ENCODE results near the gene KDM1A. TPM values are rescaled to one million over a fixed set of nuclear protein-coding genes. Genes with fewer than 3 reads are reported as not detected.

Gene KDM1A
- total and polyA plus RNA-seq, 9 of the 15 experiments (the other 6 are each of a cell fraction or from before 2014, with no cell fraction given), result 59.2 to 181 (median 168) TPM

DNA sequence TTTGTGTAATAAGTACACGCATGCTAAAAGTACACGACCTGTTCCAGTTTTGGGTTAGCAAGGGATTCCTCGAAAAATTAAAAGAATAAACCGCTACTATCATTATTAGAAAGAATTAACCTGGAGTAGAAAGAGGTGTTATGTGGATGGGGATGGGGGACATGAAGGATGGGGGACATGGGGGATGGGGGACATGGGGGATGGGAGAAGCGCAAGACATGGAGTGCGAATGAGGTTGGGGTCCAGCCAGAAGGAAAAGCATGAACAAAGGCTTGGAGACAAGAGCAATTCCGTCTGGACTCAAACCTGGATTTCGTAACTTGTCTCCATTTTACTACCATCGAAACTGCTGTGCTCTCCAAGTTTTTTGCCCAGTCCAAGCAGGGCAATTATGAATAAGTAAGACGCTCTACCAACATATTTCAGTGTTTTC is 591 bp upstream of the KDM1A start (continued):
- TF ChIP-seq, protein P1, sequence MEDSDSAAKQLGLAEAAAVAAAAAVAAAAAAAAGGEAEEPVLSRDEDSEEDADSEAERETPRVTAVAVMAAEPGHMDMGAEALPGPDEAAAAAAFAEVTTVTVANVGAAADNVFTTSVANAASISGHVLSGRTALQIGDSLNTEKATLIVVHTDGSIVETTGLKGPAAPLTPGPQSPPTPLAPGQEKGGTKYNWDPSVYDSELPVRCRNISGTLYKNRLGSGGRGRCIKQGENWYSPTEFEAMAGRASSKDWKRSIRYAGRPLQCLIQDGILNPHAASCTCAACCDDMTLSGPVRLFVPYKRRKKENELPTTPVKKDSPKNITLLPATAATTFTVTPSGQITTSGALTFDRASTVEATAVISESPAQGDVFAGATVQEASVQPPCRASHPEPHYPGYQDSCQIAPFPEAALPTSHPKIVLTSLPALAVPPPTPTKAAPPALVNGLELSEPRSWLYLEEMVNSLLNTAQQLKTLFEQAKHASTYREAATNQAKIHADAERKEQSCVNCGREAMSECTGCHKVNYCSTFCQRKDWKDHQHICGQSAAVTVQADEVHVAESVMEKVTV (CRISPR knock-in tag; IDR thresholded peaks at IDR 0.05), result 0 out of 2 replicates have a peak, but pooled peaks have one; percentile 33
- TF ChIP-seq ZBTB17 (CRISPR knock-in tag; IDR thresholded peaks at IDR 0.05), result 0 out of 2 replicates have a peak, but pooled peaks have one; percentile 35
- TF ChIP-seq OTX1 (CRISPR knock-in tag; IDR thresholded peaks at IDR 0.05), result peak; percentile 81
- TF ChIP-seq MAFK (IDR thresholded peaks at IDR 0.05; ENCODE audit: low read length), result 0 out of 2 replicates have a peak, but pooled peaks have one; percentile 9
- TF ChIP-seq PHB2 (IDR thresholded peaks at IDR 0.05; ENCODE audit: low read depth), result no peak
- TF ChIP-seq BCOR (IDR thresholded peaks at IDR 0.05), result no peak
- peak; percentile 43; the same call in 1 of the 2 replicates for TF ChIP-seq ZNF444 (CRISPR knock-in tag; IDR thresholded peaks at IDR 0.05)
- TF ChIP-seq PML (IDR thresholded peaks at IDR 0.05; ENCODE audit: low read length), result no peak
- 0 out of 2 replicates have a peak, but pooled peaks have one; percentile 45 for TF ChIP-seq SMARCE1 (IDR thresholded peaks at IDR 0.05)
- TF ChIP-seq KDM1A (IDR thresholded peaks at IDR 0.05), result peak in 1 of 2 experiments; percentile 57; a peak in 1 of 4 replicates
- TF ChIP-seq DMBX1 (CRISPR knock-in tag; IDR thresholded peaks at IDR 0.05; ENCODE audit: borderline replicate concordance), result 0 out of 2 replicates have a peak, but pooled peaks have one; percentile 10
- peak; percentile 59; the same call in 1 of the 2 replicates for TF ChIP-seq CEBPB (tag; IDR thresholded peaks at IDR 0.05)
- 0 out of 2 replicates have a peak, but pooled peaks have one; percentile 29 for TF ChIP-seq MIER1 (IDR thresholded peaks at IDR 0.05; ENCODE audit: low read depth)
- 0 out of 2 replicates have a peak, but pooled peaks have one; percentile 17 for TF ChIP-seq GTF2A2 (tag; IDR thresholded peaks at IDR 0.05)
- no peak for TF ChIP-seq CBFB (CRISPR knock-in tag; IDR thresholded peaks at IDR 0.05)
- no peak for TF ChIP-seq PCBP2 (IDR thresholded peaks at IDR 0.05; ENCODE audit: low read depth, low read length, poor library complexity, severe bottlenecking)
- 0 out of 2 replicates have a peak, but pooled peaks have one; percentile 46 for TF ChIP-seq ELF4 (CRISPR knock-in tag; IDR thresholded peaks at IDR 0.05)
- TF ChIP-seq, protein P2, sequence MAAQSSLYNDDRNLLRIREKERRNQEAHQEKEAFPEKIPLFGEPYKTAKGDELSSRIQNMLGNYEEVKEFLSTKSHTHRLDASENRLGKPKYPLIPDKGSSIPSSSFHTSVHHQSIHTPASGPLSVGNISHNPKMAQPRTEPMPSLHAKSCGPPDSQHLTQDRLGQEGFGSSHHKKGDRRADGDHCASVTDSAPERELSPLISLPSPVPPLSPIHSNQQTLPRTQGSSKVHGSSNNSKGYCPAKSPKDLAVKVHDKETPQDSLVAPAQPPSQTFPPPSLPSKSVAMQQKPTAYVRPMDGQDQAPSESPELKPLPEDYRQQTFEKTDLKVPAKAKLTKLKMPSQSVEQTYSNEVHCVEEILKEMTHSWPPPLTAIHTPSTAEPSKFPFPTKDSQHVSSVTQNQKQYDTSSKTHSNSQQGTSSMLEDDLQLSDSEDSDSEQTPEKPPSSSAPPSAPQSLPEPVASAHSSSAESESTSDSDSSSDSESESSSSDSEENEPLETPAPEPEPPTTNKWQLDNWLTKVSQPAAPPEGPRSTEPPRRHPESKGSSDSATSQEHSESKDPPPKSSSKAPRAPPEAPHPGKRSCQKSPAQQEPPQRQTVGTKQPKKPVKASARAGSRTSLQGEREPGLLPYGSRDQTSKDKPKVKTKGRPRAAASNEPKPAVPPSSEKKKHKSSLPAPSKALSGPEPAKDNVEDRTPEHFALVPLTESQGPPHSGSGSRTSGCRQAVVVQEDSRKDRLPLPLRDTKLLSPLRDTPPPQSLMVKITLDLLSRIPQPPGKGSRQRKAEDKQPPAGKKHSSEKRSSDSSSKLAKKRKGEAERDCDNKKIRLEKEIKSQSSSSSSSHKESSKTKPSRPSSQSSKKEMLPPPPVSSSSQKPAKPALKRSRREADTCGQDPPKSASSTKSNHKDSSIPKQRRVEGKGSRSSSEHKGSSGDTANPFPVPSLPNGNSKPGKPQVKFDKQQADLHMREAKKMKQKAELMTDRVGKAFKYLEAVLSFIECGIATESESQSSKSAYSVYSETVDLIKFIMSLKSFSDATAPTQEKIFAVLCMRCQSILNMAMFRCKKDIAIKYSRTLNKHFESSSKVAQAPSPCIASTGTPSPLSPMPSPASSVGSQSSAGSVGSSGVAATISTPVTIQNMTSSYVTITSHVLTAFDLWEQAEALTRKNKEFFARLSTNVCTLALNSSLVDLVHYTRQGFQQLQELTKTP (IDR thresholded peaks at IDR 0.05; ENCODE audit: low read depth in 1 of 2, partially characterized antibody in 2 of 2), result peak in 1 of 2 experiments; percentile 87

All from K562 (cell line).